Measurements from ENCODE around the gene CAMSAP1.

DNA sequence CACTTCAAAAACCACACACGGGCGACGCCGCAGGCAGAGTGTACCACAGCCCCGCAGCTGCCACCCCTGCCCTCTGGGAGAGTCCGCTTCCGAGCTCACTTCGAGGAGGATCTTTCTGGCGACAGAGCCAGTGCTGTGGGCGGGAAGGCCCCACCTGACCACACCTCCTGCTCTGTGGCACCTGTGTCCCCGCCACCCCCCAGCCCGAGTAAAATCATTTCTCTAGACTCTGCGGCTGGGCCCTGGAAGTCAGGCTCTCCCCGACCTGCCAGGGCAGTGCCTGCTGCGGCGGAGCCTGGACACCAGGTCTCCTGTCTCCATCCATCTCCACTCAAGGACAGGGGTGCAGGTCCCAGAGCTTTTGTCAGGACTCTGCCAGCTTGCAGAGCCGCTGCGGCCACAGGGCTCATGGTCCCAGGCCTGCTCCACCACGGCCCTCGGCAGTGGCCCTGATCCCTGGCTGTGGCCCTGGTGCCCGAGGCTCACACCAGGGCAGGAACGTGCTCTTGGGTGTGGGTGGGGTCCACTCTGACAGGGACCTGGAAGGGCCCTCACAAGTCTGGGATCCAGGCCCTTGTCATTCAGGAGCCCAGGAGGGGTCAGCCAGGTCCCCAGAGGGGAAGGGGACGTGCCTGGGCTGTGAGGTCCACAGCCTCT is 20.9 kb upstream of the CAMSAP1 start:
- TF ChIP-seq, protein P1, sequence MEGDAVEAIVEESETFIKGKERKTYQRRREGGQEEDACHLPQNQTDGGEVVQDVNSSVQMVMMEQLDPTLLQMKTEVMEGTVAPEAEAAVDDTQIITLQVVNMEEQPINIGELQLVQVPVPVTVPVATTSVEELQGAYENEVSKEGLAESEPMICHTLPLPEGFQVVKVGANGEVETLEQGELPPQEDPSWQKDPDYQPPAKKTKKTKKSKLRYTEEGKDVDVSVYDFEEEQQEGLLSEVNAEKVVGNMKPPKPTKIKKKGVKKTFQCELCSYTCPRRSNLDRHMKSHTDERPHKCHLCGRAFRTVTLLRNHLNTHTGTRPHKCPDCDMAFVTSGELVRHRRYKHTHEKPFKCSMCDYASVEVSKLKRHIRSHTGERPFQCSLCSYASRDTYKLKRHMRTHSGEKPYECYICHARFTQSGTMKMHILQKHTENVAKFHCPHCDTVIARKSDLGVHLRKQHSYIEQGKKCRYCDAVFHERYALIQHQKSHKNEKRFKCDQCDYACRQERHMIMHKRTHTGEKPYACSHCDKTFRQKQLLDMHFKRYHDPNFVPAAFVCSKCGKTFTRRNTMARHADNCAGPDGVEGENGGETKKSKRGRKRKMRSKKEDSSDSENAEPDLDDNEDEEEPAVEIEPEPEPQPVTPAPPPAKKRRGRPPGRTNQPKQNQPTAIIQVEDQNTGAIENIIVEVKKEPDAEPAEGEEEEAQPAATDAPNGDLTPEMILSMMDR (IDR thresholded peaks at IDR 0.05 in 8 of 11, conservative IDR thresholded peaks at IDR 0.05 in 3 of 11), result no peak
- TF ChIP-seq POLR2A (IDR thresholded peaks at IDR 0.05), result no peak
